GM21381 (cell line): ENCODE measurements around the gene WDR45.

Source experiments
- ATAC-seq: cut with Tn5 transposase; IDR thresholded peaks from one replicate; pipeline ENCODE4 v1.9.1; 2021; ENCODE audit warnings: mild to moderate bottlenecking, moderate library complexity; ENCODE audit not compliant: unreplicated experiment

WDR45 gene

DNA sequence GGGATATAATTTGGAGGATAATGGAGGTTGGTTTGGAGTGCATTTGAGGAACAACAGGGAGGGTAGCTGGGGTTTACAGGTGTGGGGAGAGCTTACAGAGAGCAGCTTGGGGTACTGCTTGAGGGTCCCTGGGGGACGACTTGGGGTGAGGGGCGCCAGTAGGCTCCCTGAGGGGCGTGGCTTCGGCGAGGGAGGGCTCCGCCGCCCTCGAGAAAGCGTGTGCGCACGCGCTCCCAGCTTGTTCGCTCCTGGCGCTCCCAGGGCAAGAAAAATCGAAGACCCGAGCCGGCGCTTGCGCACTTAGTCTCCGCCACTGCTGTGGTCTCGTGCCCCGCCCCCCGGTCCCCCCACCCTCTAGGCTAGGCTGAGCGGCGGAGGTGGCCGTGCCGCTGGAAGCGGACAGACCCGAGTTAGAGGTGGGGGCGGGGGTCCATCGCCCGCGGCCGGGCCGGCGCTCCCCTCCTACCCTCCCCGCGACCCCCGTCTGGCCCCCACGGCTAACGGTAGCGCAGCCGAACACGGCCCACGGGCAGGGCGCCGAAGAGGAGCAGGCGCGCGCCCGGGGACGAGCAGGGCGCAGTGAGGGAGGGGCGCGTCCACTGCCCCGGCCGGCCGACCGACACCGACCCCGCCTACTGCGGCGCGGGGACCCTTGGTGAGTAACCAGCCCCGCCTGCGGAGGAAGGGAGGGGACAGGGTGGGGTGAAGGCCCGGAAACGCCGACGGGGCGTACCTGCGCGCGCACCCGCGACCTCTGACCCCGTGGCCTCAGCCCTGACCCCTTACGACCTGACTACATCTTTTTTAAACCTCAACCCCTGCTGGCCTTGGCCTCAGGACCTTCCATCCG is 26.2 kb downstream of the WDR45 start:
- ATAC-seq: no peak

DNA sequence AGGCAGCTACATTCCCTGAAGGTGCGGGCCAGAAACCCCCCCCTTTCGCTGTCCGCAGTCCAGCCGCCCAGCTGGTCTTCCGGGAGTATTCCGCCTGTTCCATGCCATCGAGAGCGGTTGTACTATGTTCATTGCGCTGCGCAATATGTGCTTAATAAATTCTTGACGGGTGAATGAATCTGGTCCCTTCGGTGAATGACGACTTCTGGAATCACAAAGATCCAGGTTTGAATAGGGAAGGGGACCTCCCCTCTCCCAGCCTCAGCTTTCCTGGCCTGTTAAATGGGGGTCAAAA is 35.8 kb downstream of the WDR45 start:
- no peak for ATAC-seq

DNA sequence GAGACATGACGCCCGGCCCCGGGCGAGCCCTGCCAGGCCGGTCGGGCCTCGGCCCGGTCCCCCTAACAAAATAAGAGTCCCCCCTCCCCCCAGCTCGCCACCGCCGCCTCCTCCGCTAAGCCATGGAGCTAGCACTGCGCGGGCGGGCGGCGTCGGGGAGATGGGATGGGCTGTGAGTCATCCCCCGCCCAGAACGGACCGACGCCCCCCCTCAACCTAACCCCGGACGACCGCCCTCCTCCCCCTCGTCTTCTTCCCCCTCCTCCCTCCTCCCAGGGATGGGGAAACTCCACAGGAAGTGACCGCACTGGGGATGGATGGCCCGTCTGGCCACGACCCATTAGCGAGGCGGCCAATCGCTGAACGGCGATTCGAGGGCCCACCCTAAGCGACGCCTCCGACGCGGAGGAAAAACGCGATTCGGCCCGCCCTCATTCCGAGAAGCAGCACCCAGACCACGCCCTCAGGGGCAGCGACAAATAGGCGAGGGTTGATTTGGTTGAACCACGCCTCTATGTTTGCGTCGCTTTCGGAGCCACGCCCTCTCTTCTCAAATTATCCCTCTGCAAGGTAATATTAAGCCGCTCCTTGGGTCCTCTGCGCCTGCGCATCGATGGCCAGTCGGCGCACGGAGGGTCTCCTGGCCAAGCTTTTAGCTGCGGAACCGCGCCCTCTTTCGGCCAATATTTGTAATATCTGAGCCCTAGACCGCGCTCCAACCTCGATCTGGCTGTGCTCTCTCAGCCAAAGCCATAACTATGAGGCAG is 36.3 kb downstream of the WDR45 start, which contains the start of gene TFE3:
TSS of gene TFE3 (minus strand) at position 138 of the 767 bp plus-strand sequence. CDS start at position 7, 131 bp downstream.
- peak; percentile 92 for ATAC-seq

DNA sequence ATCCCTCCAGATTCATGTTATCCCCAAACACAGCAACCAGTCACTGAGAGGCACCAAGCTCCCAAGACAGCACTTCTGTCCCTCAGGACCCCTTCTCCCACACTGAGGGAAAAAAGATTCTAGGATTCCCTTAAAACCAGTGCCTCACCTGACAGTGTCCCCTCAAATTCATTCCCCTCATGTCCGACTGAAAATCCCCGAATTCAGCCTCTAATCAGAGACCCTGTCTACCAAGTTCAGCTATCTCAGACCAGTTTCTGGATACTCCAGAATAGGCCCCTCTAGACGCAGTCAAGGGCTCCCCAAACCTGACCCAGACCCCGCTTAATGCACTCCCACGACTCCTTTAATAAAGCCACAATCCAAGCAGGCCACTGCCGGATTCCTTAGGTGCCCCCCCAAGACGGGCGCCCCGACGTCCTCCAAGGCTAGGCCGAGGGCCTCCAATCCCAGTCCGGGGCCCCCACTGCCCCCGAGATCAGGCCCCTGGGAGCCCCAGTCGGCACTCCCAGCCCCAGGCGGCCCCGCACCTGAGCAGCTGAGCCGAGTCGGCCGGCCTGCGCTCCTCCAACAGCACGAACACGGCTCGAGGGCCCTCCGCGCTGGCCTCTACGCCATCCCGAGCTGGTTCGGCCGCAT is 37.0 kb downstream of the WDR45 start:
- peak; percentile 3 for ATAC-seq

DNA sequence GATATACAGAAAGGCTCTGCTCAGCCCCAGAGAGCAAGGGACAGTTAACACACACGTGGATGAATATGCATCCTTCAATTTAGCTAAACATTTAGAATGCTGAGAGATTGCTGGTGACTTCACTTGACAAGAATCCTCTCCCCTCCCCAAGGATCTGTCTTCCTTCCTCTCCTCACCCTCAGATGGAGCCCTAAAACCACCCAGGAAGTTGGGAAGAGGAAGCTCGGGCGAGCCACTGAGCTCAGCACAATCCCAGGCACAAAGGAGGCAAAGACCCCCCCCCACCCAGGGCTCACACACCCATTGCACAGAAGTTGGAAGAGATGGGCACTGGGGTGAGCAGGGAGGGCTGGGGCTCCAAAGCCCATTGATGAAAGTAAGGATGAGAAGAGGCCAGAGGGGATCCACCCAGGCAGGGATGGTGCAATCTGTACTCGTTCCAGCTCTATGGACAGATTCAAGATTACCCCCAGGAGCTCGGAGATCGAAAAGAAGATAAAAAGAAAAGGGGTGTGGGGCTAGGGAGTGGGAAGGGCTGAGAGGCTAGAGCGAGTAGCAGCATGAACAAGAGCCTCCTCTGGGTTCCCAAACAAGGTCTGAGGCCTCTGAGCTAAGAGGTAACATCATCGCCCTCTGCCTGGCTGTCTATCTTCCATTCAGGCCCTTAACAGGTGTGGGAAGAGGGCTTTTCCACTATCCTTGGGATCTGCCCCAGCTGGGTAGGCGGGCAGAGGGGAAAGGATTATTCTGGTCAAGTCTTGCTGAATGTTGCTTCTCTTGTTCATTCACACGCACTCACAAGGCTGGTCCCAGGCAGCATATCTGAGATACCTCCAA is 37.7 kb downstream of the WDR45 start:
- ATAC-seq: no peak

DNA sequence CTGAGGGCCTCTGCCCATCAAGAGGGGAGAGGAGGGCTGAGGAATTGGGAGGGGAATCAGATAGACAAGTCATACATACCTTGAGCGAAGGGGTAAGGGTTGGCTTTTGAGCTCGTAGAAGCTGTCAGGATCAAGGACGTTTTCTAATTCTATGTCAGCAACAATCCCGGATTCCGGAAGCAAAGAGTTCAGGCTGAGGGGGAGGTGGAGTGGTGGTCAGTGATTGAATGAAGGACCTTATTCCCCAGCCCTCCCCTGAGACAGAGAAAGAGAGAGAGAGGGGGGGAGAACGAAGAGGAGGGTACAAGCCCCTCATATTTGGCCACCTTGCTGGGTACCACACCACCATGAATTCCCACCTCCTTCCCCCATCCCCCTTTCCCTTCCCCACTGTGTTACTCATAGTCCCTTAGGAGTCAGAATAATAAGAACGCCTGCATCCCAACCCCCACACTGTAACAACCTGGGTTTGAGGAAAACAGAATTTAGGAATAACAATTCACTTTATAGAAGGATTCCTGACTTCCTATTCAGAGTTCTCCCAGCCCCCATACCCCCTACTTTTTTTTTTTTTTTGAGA is 39.2 kb downstream of the WDR45 start:
- no peak for ATAC-seq

DNA sequence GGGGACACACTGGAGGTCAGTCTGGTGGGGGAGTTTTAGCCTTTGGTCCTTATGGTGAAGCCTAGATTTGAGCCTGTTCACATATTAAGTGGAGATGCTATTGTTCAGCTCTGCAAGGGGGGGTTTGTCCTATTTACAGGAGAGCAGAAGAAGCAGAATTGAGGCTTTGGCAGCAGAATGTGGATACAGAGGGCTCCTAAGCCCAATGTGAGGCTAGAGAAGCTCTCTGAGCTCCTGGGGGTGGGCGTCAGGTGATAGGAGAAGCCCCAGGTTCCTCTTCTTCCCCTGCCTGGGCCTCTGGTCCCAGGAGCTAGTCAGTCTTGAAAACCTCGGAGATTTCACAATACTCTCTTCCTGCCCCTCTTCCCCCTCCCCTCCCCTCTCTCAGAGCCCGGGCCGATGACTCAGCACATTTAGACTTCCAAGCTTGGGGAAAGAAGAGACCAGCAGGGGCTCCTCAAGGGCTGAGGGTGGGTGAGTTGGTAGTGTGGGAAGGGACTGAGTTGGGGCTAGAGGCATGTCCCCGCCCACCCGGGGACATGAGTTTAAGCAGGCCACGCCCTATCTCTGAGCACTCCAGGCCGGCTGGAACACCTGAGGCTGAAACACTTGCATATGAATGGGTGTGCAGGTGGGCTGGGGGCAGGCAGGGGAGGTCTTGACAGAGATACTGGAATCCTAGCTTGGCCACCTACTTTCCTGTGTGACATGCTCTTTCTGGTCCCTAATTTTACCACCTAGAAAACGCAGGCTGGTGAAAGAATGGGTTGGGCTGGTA is 39.9 kb downstream of the WDR45 start:
- no peak for ATAC-seq

DNA sequence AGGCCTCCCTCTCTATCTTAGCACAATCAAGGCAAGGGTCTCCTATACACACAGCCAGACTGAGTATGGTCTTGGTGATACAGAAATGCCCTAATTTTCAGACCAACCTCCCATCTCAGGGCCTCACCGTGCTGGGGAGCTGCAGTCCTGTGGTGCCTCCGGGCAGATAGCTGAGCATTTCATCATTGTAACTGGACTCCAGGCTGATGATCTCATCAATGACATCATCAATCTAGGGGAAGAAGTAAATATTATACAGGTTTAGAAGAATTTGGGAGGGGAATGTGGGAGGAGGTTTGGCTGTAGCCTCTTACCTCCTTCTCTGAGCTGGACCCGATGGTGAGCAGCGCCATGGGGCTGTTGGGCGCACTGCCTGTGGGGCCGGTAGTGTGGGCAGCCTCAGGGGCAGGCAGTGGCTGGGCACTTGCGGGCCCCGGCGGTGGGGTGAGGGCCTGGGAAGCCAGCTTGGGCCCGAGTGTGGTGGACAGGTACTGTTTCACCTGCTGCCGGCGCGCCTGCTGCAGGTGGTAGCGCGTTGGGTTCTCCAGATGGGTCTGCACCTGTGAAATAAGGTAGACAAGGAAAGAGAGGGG is 41.7 kb downstream of the WDR45 start:
- no peak for ATAC-seq

DNA sequence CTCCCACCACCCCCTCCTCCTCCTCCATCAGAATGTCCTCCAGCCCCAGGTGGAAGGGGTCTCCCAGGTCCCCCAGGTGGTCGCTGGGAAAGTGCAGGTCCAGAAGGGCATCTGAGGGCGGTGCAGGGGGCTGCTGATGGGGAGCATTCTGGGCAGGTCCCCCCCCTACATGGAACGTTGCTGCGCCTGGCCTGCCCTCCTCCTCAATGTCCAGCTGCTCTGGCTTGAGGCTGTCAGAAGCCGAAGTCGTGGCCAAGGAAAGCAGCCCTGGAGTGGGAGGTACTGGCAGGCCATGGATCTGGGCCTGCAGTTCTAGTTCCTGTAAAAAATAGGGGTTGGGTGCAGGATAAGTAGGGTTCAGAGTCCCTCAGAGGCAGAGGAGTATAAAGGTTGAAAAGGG is 49.4 kb downstream of the WDR45 start:
- no peak for ATAC-seq

DNA sequence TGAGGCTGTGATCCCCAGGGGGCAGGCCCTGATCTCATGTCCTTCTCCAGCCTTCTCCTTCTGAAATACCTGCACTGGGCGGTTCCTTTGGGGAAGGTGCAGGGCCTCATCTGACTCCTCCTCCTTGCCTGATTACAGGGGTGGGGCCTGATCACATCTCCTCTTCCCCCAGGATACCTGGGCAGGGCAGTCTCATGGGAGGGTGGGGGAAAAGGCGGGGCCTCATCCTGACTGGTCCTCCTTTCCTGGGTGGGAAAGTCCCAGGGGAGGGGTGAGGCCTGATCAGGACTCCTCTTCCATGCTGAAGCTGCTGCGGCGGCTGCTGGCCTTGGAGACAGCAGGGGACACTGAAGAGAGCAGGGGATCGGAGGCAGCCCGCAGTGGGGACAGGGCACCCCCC is 49.8 kb downstream of the WDR45 start:
- no peak for ATAC-seq
